Tibial nerve (tissue), 4 donors: ENCODE results near the gene UTP15. TPM values are rescaled to one million over a fixed set of nuclear protein-coding genes. Genes with fewer than 3 reads are reported as not detected.

Source experiments
- DNase-seq, 2 donors: peaks; one replicate each; pipeline ENCODE4 v3.0.0-alpha.2; 2019; ENCODE audit warnings: low spot score in 2 of 2
- H3K27ac ChIP-seq, 4 donors: fragments of 200-600 bp; sonication (generic) in 3 of 4; one replicate each; pipeline ENCODE4 v1.5.1; 2017 to 2019; ENCODE audit warnings: mild to moderate bottlenecking in 1 of 4
- H3K27me3 ChIP-seq, 2 donors: fragments of 200-600 bp; sonication (generic) in 1 of 2; one replicate each; pipeline versions ENCODE4 v1.5.1 to v1.6.0; 2017 to 2019
- H3K36me3 ChIP-seq, 3 donors: fragments of 200-600 bp; sonication (generic); one replicate each; pipeline ENCODE4 v1.5.1; 2018 to 2019
- H3K4me1 ChIP-seq, 4 donors: fragments of 200-600 bp; sonication (generic) in 3 of 4; one replicate each; pipeline ENCODE4 v1.5.1; 2017 to 2019
- H3K4me3 ChIP-seq, 4 donors: fragments of 200-600 bp; sonication (generic) in 3 of 4; one replicate each; pipeline ENCODE4 v1.5.1; 2017 to 2019; ENCODE audit warnings: mild to moderate bottlenecking in 1 of 4, moderate library complexity in 1 of 4
- H3K9me3 ChIP-seq, 4 donors: fragments of 200-600 bp; sonication (generic) in 3 of 4; one replicate each; pipeline ENCODE4 v1.5.1; 2017 to 2019
- EP300 ChIP-seq, 2 donors: sonication (generic); formaldehyde crosslinking; IDR thresholded peaks; one replicate each; pipeline ENCODE4 v1.6.1; 2017; ENCODE audit warnings: antibody characterized with exemption in 2 of 2, mild to moderate bottlenecking in 1 of 2
- POLR2A ChIP-seq, 2 donors: fragments of 450-650 bp; IDR thresholded peaks; one replicate each; pipeline ENCODE4 v1.6.1; 2017; ENCODE audit warnings: antibody characterized with exemption in 2 of 2, mild to moderate bottlenecking in 2 of 2, moderate library complexity in 2 of 2
- WGBS, 2 donors: methylation state at CpG; one replicate each; pipeline ENCODE4 v1.1.5; 2018; 5-methylcytosine and 5-hydroxymethylcytosine counted together
- total RNA-seq, 4 donors: library from RNA; depleted of rRNA; stranded (reverse); fragments of >200 nt; gene quantifications; one replicate each; pipeline ENCODE4 v1.1.0, GENCODE V29; 2016
- TF ChIP-seq, protein P1 (sequence below), 5 experiments: fragments of 200-600 bp in 3 of 5; fragments of 450-650 bp in 2 of 5; sonication (generic) in 3 of 5; IDR thresholded peaks; one replicate each; pipeline ENCODE4 v1.5.1; 2016 to 2019; ENCODE audit warnings: antibody characterized with exemption in 5 of 5, mild to moderate bottlenecking in 3 of 5, moderate library complexity in 2 of 5

UTP15 gene
- total RNA-seq, 4 donors from 2014 or later = 8.4 to 30.6 (median 18.6) TPM

DNA sequence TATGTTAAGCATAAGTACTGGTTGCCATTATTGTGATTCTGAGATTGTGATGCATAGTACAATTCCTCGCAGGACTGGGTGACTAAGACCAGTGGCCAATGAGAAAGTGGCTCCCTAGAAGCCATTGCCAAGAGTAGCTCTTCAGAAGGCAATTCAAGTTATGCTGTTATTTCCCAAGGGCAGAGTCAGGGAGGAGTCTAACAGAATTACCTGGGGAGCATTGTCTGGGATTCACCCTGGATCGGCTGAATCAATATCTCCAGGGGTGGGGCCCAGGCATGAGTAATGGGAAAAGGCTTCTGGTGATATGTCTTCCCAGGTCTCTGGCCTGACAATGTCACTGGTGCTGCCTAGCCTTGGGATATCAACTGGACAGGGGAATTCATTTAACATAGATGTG is 49.5 kb downstream of the UTP15 start:
- Histone ChIP-seq H3K4me3 (no peak overlapping the region), H3K27ac (no peak overlapping the region), H3K36me3 (no peaks in the 10 kb centered on the region), H3K9me3 (no peaks in the 10 kb centered on the region), H3K4me1 (no peaks in the 10 kb centered on the region), H3K27me3 (no peaks in the 10 kb centered on the region)
- DNase-seq = no peak
- TF ChIP-seq POLR2A (IDR thresholded peaks at IDR 0.05) = no peak
- TF ChIP-seq EP300 (IDR thresholded peaks at IDR 0.05) = no peak
- TF ChIP-seq, protein P1, sequence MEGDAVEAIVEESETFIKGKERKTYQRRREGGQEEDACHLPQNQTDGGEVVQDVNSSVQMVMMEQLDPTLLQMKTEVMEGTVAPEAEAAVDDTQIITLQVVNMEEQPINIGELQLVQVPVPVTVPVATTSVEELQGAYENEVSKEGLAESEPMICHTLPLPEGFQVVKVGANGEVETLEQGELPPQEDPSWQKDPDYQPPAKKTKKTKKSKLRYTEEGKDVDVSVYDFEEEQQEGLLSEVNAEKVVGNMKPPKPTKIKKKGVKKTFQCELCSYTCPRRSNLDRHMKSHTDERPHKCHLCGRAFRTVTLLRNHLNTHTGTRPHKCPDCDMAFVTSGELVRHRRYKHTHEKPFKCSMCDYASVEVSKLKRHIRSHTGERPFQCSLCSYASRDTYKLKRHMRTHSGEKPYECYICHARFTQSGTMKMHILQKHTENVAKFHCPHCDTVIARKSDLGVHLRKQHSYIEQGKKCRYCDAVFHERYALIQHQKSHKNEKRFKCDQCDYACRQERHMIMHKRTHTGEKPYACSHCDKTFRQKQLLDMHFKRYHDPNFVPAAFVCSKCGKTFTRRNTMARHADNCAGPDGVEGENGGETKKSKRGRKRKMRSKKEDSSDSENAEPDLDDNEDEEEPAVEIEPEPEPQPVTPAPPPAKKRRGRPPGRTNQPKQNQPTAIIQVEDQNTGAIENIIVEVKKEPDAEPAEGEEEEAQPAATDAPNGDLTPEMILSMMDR (IDR thresholded peaks at IDR 0.05) = no peak
- 83 to 92% methylated on average over 2 of the region's 2 CpGs for WGBS, 2 donors

DNA sequence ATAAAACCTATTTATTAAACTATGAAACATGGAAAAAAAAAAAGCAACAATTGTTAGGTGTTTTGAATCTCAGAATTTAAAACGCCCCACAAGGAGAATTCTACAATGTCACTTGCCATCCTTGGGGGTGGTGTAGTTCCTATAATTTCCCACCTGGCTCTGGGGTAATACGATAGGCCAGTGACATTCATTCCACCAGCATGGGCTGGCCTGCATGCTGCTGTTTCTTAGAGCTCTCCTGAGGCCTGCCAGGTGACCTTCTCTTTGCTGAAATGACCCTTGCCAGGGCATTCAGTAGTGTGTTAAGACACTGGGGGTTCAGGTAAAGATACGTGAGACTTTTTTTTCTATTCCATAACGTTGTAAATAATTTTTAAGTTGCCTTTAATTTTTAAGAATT is 50.4 kb downstream of the UTP15 start:
- no peaks in the 10 kb centered on the region for H3K9me3 ChIP-seq
- no peak overlapping the region for H3K4me3 ChIP-seq
- 89 to 92% methylated on average over 4 of the region's 4 CpGs for WGBS, 2 donors
- no peak overlapping the region for H3K27ac ChIP-seq
- DNase-seq = no peak
- no peaks in the 10 kb centered on the region for H3K36me3 ChIP-seq
- no peaks in the 10 kb centered on the region for H3K27me3 ChIP-seq
- no peaks in the 10 kb centered on the region for H3K4me1 ChIP-seq
- TF ChIP-seq POLR2A (IDR thresholded peaks at IDR 0.05) (no peak), EP300 (IDR thresholded peaks at IDR 0.05) (no peak)
- TF ChIP-seq, protein P1 (IDR thresholded peaks at IDR 0.05) = no peak

DNA sequence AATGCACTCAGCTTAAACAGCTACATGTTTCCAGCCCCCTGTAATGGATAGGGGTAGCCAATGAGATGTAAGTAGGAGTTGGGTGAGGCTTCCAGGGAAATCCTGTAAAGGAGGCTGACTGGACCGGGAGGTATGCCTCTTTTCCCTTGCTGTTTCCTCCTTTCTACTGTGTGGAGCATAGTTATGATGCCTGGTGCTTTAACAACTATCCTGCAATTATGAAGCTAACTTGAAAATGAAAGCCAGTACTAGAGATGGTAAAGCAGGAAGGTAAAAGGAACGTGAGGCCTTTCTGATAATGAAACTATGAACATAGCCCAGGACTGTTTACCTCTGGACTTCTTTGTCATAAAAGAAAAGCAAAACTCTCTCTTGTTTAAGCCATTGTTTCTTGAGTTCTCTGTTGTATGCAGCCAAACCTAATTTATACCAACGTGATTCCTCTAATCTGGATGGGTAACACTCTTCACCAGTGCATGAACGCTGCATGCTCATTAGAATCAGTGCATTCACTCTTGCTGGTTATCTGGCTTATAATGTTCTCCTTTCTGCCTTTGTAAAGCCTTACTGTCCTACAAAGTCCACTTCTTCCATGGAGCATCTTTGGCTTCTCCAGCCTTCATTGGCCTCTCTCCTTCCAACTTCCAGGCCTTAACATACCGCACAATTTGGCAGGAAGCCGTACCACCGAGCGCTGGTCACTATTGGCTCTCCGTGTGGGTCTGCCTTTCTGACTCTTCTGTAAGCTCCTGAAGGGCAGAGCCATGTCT is 52.2 kb downstream of the UTP15 start:
- Histone ChIP-seq H3K27ac (no peak overlapping the region), H3K36me3 (no peaks in the 10 kb centered on the region), H3K9me3 (no peaks in the 10 kb centered on the region), H3K4me1 (no peaks in the 10 kb centered on the region), H3K4me3 (no peak overlapping the region), H3K27me3 (no peaks in the 10 kb centered on the region)
- TF ChIP-seq EP300 (IDR thresholded peaks at IDR 0.05) (no peak), POLR2A (IDR thresholded peaks at IDR 0.05) (no peak)
- TF ChIP-seq, protein P1 (IDR thresholded peaks at IDR 0.05) = no peak
- 69 to 75% methylated on average over 9 of the region's 9 CpGs for whole genome bisulfite sequencing, 2 donors
- no peak for DNase-seq

DNA sequence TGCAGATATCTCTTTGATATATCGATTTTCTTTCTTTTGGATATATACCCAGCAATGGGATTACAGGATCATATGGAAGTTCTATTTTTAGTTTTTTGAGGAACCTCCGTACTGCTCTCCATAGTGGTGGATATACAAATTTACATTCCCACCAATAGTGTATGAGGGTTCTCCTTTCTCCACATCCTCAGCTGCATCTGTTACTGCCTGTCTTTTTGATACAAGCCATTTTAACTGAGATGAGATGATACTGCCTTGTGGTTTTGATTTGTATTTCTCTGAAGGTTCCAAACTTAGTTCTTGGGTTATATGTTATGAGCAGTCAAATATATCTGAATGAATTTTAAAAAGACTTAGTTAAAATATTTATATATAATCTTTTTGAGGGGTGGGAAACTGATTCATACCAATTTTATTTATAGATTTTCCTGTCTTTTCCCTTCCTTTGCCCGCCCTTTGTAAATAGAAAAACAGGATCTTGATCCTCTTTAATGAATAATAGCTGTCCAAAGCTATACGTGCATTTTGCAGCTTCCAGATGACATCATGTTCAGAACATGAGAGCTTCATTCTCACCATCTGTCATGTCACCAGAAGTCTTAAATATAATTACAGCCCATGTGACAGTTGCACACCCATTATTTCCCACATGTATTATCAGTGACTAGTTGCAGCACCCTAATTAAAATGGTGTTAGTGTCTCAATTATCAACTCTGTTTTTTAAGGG is 54.2 kb downstream of the UTP15 start:
- no peaks in the 10 kb centered on the region for H3K36me3 ChIP-seq
- H3K4me1 ChIP-seq = peaks cover 0 to under 1% (median 0%) of the 10 kb centered on the region in 4 donors
- H3K27ac ChIP-seq = no peak overlapping the region
- DNase-seq = no peak
- WGBS, 2 donors = 78 to 80% methylated on average over 4 of the region's 4 CpGs
- H3K27me3 ChIP-seq = no peaks in the 10 kb centered on the region
- TF ChIP-seq EP300 (IDR thresholded peaks at IDR 0.05) = no peak
- no peak for TF ChIP-seq POLR2A (IDR thresholded peaks at IDR 0.05)
- TF ChIP-seq, protein P1 (IDR thresholded peaks at IDR 0.05) = no peak
- no peaks in the 10 kb centered on the region for H3K9me3 ChIP-seq
- no peak overlapping the region for H3K4me3 ChIP-seq

DNA sequence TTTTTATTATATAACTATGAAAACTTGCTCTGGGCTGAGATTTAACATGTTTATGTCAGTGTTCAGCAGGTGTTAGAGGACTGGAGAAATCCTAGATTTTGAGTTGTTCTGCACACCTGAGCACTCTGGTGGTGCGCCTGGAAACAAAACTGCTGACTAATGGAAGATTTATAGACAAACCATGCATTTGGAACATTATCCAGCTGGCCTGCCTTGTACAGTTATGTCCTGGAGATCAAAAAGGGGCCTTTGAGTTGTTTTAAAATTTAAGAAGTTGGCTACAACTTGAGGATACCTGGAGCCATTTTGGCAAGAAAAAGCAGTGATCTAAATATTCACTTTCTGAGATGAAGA is 54.8 kb downstream of the UTP15 start:
- Histone ChIP-seq H3K36me3 (no peaks in the 10 kb centered on the region), H3K27me3 (no peaks in the 10 kb centered on the region), H3K9me3 (no peaks in the 10 kb centered on the region), H3K4me1 (peaks cover 0 to 6% (median 3%) of the 10 kb centered on the region in 4 donors), H3K4me3 (no peak overlapping the region), H3K27ac (no peak overlapping the region)
- 86 to 89% methylated on average over 1 of the region's 1 CpG for WGBS, 2 donors
- no peak for TF ChIP-seq EP300 (IDR thresholded peaks at IDR 0.05)
- no peak for DNase-seq
